DOHH2 (cell line): Measurements from ENCODE around the gene PLEKHG5.

Source experiments
- EZH2phosphoT487 ChIP-seq: fragments of 200-600 bp; sonication (generic); IDR thresholded peaks from 2 replicates; pipeline ENCODE4 v1.6.1; 2017; ENCODE audit warnings: borderline replicate concordance, mild to moderate bottlenecking, antibody characterized with exemption, low read length, moderate library complexity, mixed read lengths
- TF ChIP-seq, protein P1 (sequence below): fragments of 200-600 bp; sonication (generic); IDR thresholded peaks from one replicate; pipeline ENCODE4 v1.5.1; 2014; ENCODE audit warnings: antibody characterized with exemption, mild to moderate bottlenecking, low read depth, low read length; ENCODE audit not compliant: poor library complexity, severe bottlenecking

GRCh38 chr1:6473156-6473555, 18.3 kb downstream of the PLEKHG5 start:
- TF ChIP-seq, protein P1, sequence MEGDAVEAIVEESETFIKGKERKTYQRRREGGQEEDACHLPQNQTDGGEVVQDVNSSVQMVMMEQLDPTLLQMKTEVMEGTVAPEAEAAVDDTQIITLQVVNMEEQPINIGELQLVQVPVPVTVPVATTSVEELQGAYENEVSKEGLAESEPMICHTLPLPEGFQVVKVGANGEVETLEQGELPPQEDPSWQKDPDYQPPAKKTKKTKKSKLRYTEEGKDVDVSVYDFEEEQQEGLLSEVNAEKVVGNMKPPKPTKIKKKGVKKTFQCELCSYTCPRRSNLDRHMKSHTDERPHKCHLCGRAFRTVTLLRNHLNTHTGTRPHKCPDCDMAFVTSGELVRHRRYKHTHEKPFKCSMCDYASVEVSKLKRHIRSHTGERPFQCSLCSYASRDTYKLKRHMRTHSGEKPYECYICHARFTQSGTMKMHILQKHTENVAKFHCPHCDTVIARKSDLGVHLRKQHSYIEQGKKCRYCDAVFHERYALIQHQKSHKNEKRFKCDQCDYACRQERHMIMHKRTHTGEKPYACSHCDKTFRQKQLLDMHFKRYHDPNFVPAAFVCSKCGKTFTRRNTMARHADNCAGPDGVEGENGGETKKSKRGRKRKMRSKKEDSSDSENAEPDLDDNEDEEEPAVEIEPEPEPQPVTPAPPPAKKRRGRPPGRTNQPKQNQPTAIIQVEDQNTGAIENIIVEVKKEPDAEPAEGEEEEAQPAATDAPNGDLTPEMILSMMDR: no peak
- no peak for TF ChIP-seq EZH2phosphoT487
